HepG2 (cell line): ENCODE measurements around the gene TOGARAM1. TPM values are rescaled to one million over a fixed set of nuclear protein-coding genes. Genes with fewer than 3 reads are reported as not detected.
A peak's percentile ranks its signal among the peaks of the same experiment; 100 is the strongest.

Experiments used
- CBX2 ChIP-seq, 2 experiments: fragments of 200-600 bp in 1 of 2; sonication (generic); formaldehyde crosslinking in 1 of 2; IDR thresholded peaks; 2 replicates each; pipeline versions ENCODE4 v1.7.0 to v1.8.1; 2018 to 2022; ENCODE audit warnings: low read depth in 2 of 2, low read length in 1 of 2, mild to moderate bottlenecking in 1 of 2, missing genetic modification reagents in 1 of 2
- CHCHD3 ChIP-seq: sonication (generic); formaldehyde crosslinking; IDR thresholded peaks from 2 replicates; pipeline ENCODE4 v1.8.0; 2022; ENCODE audit warnings: mild to moderate bottlenecking, missing genetic modification reagents, moderate library complexity
- EP300 ChIP-seq, 3 experiments: sonication (generic) in 1 of 3; formaldehyde crosslinking in 1 of 3; IDR thresholded peaks; 2 replicates each; pipeline versions ENCODE4 v1.5.1 to v1.6.1; 2011 to 2020; ENCODE audit warnings: low read depth in 2 of 3, low read length in 2 of 3, borderline replicate concordance in 1 of 3, improper control_type of control experiment in 1 of 3, mild to moderate bottlenecking in 1 of 3, missing genetic modification reagents in 1 of 3, moderate library complexity in 1 of 3
- EZH2 ChIP-seq: conservative IDR thresholded peaks from 2 replicates; pipeline ENCODE4 v1.6.1; 2012; ENCODE audit warnings: mild to moderate bottlenecking, low read depth, low read length, moderate library complexity
- FOXC1 ChIP-seq: sonication (generic); formaldehyde crosslinking; IDR thresholded peaks from 2 replicates; pipeline ENCODE4 v1.8.0; 2022; ENCODE audit warnings: mild to moderate bottlenecking, missing genetic modification reagents, borderline replicate concordance
- GZF1 ChIP-seq: sonication (generic); formaldehyde crosslinking; IDR thresholded peaks from 2 replicates; pipeline ENCODE4 v1.5.1; 2020; ENCODE audit warnings: mild to moderate bottlenecking, missing genetic modification reagents
- MEF2D ChIP-seq: sonication (generic); formaldehyde crosslinking; IDR thresholded peaks from 2 replicates; pipeline ENCODE4 v1.5.1; 2020; ENCODE audit warnings: mild to moderate bottlenecking, missing genetic modification reagents
- MXI1 ChIP-seq: IDR thresholded peaks from 3 replicates; pipeline ENCODE4 v1.6.1; 2012; ENCODE audit warnings: low read depth, low read length, inconsistent platforms, borderline replicate concordance
- NFIC ChIP-seq: IDR thresholded peaks from 2 replicates; pipeline ENCODE4 v1.6.1; 2012; ENCODE audit warnings: mild to moderate bottlenecking, low read length, inconsistent platforms
- POLR2AphosphoS5 ChIP-seq: IDR thresholded peaks from 2 replicates; pipeline ENCODE4 v1.6.1; 2012; ENCODE audit warnings: low read depth, low read length
- SALL1 ChIP-seq: sonication (generic); formaldehyde crosslinking; IDR thresholded peaks from 2 replicates; pipeline ENCODE4 v1.8.0; 2022; ENCODE audit warnings: mild to moderate bottlenecking, missing genetic modification reagents
- SIN3B ChIP-seq: fragments of 150-350 bp; IDR thresholded peaks from 2 replicates; pipeline ENCODE4 v1.6.1; 2014; ENCODE audit warnings: low read length
- SRY ChIP-seq: sonication (generic); formaldehyde crosslinking; IDR thresholded peaks from 2 replicates; pipeline ENCODE4 v1.8.0; 2022; ENCODE audit warnings: mild to moderate bottlenecking, missing genetic modification reagents
- TOPORS ChIP-seq: sonication (generic); formaldehyde crosslinking; IDR thresholded peaks from 2 replicates; pipeline ENCODE4 v1.8.0; 2023; ENCODE audit warnings: mild to moderate bottlenecking, missing genetic modification reagents
- ZBTB46 ChIP-seq: sonication (generic); formaldehyde crosslinking; IDR thresholded peaks from 2 replicates; pipeline ENCODE4 v1.4.0; 2020; ENCODE audit warnings: mild to moderate bottlenecking, missing genetic modification reagents, borderline replicate concordance
- ZMYM4 ChIP-seq: sonication (generic); formaldehyde crosslinking; IDR thresholded peaks from 2 replicates; pipeline ENCODE4 v1.8.1; 2023; ENCODE audit warnings: mild to moderate bottlenecking, missing genetic modification reagents
- ZNF121 ChIP-seq: sonication (generic); formaldehyde crosslinking; IDR thresholded peaks from 2 replicates; pipeline ENCODE4 v1.5.0; 2020; ENCODE audit warnings: mild to moderate bottlenecking, missing genetic modification reagents
- ZNF180 ChIP-seq: sonication (generic); formaldehyde crosslinking; IDR thresholded peaks from 2 replicates; pipeline ENCODE4 v1.4.0; 2020; ENCODE audit warnings: low read depth, missing genetic modification reagents, borderline replicate concordance
- ZNF225 ChIP-seq: sonication (generic); formaldehyde crosslinking; IDR thresholded peaks from 2 replicates; pipeline ENCODE4 v1.4.0; 2020; ENCODE audit warnings: mild to moderate bottlenecking, missing genetic modification reagents
- ZNF280B ChIP-seq: sonication (generic); formaldehyde crosslinking; IDR thresholded peaks from 2 replicates; pipeline ENCODE4 v1.5.0; 2020; ENCODE audit warnings: missing genetic modification reagents, mild to moderate bottlenecking, borderline replicate concordance
- polyA plus RNA-seq, 8 experiments: library from polyadenylated mRNA; depleted of rRNA in 3 of 8; stranded (reverse) in 7 of 8; unstranded in 1 of 8; fragments of >200 nt; fragmentation: Illumina TruSeq in 4 of 8; extraction: Trizol in 4 of 8; gene quantifications; 2 replicates each; pipeline versions ENCODE4 v1.2.1 to v1.2.3, GENCODE V29; 2011 to 2016; ENCODE audit warnings: low read depth in 4 of 8, missing spikeins in 1 of 8, mixed read lengths in 1 of 8; ENCODE audit not compliant: insufficient read depth in 1 of 8
- total RNA-seq, 5 experiments: library from RNA; depleted of rRNA; stranded (reverse); fragments of >200 nt; fragmentation: Illumina TruSeq; extraction: Trizol; gene quantifications; 2 replicates each; pipeline ENCODE4 v1.2.3, GENCODE V29; 2016; ENCODE audit warnings: low read depth in 1 of 5
- TF ChIP-seq, protein P1 (sequence below): sonication (generic); formaldehyde crosslinking; IDR thresholded peaks from 2 replicates; pipeline ENCODE4 v1.5.0; 2020; ENCODE audit warnings: missing genetic modification reagents
- TF ChIP-seq, protein P2 (sequence below): sonication (generic); formaldehyde crosslinking; IDR thresholded peaks from 2 replicates; pipeline ENCODE4 v1.8.1; 2023; ENCODE audit warnings: mild to moderate bottlenecking, inconsistent platforms, moderate library complexity, missing genetic modification reagents, borderline replicate concordance

Gene TOGARAM1
- total and polyA plus RNA-seq, 2 of the 13 experiments (the other 11 are each of a cell fraction or from before 2014, with no cell fraction given) = 5.6 to 9.8 TPM

DNA sequence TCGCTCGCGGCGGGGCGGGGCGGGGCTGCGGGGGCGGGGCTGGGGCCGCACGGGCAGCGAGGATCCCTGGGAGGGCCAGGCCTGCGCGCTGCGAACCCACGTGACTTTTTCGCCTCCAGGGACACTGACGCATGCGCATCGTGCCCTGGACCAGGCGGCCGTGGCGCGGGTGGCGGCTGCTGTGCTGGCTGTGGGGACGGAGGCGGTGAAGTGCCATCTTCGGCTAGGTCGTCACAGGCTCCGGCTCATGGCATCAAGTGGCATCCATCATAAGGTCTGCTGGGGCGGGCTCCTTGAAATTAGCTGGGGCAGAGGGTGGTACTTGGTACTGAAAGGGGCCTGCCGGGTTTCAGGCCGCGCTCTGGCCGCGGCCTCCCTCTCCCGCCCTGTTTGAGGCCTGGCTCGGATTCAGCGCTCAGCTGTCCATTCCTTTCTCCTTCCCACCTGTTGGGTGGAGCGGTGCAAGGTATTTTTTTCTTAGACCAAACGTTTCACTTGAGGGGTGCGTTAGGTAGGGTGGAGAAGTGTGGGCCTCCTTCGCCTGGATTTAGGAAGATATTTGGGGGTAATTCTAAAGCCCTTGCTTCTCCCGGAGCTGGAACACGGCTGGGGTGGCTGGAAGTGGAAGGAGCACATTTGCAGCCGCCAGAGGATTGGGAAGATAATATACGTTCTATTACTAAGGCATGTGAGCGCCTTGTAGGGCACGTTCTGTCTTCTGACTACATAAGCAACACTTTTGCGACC lies 122.2 kb downstream of the TOGARAM1 start, which contains the start of gene PRPF39 (continued):
- TF ChIP-seq CBX2 (IDR thresholded peaks at IDR 0.05; ENCODE audit: low read depth, low read length) (no peak), CBX2 (CRISPR knock-in tag; IDR thresholded peaks at IDR 0.05; ENCODE audit: low read depth) (no peak), MXI1 (peak; percentile 64; the same call in 1 of the 3 replicates), SRY (peak; percentile 63; the same call in 1 of the 2 replicates), GZF1 (CRISPR knock-in tag) (peak; percentile 62; the same call in 1 of the 2 replicates), SALL1 (CRISPR knock-in tag) (peak; percentile 62), ZNF280B (CRISPR knock-in tag) (peak; percentile 69; the same call in 1 of the 2 replicates), ZMYM4 (peak; percentile 78), ZNF225 (0 out of 2 replicates have a peak, but pooled peaks have one; percentile 27), EP300 (IDR thresholded peaks at IDR 0.05; ENCODE audit: low read depth in 2 of 2, low read length in 2 of 2) (no peak), EP300 (CRISPR knock-in tag; IDR thresholded peaks at IDR 0.05; ENCODE audit: borderline replicate concordance) (no peak), ZBTB46 (CRISPR knock-in tag) (no peak), NFIC (no peak), SIN3B (peak; percentile 46; the same call in 1 of the 2 replicates), MEF2D (CRISPR knock-in tag) (no peak), FOXC1 (CRISPR knock-in tag) (no peak), ZNF180 (CRISPR knock-in tag) (no peak), EZH2 (no peak), TOPORS (CRISPR knock-in tag) (no peak), POLR2AphosphoS5 (peak; percentile 96), ZNF121 (CRISPR knock-in tag) (0 out of 2 replicates have a peak, but pooled peaks have one; percentile 18), CHCHD3 (CRISPR knock-in tag) (no peak)
- TF ChIP-seq, protein P1, sequence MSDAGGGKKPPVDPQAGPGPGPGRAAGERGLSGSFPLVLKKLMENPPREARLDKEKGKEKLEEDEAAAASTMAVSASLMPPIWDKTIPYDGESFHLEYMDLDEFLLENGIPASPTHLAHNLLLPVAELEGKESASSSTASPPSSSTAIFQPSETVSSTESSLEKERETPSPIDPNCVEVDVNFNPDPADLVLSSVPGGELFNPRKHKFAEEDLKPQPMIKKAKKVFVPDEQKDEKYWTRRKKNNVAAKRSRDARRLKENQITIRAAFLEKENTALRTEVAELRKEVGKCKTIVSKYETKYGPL = no peak
- TF ChIP-seq, protein P2, sequence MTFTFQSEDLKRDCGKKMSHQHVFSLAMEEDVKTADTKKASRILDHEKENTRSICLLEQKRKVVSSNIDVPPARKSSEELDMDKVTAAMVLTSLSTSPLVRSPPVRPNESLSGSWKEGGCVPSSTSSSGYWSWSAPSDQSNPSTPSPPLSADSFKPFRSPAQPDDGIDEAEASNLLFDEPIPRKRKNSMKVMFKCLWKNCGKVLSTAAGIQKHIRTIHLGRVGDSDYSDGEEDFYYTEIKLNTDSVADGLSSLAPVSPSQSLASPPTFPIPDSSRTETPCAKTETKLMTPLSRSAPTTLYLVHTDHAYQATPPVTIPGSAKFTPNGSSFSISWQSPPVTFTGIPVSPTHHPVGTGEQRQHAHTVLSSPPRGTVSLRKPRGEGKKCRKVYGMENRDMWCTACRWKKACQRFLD (CRISPR knock-in tag) = peak; percentile 60; the same call in 1 of the 2 replicates
